Measurements from ENCODE around the gene PRSS48.
"Not testable (repeated sequence)": the region's sequence is repeated elsewhere in the genome, so short reads cannot be mapped to it uniquely, and the experiment has no call there.

Gene PRSS48, protein sequence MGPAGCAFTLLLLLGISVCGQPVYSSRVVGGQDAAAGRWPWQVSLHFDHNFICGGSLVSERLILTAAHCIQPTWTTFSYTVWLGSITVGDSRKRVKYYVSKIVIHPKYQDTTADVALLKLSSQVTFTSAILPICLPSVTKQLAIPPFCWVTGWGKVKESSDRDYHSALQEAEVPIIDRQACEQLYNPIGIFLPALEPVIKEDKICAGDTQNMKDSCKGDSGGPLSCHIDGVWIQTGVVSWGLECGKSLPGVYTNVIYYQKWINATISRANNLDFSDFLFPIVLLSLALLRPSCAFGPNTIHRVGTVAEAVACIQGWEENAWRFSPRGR

DNA sequence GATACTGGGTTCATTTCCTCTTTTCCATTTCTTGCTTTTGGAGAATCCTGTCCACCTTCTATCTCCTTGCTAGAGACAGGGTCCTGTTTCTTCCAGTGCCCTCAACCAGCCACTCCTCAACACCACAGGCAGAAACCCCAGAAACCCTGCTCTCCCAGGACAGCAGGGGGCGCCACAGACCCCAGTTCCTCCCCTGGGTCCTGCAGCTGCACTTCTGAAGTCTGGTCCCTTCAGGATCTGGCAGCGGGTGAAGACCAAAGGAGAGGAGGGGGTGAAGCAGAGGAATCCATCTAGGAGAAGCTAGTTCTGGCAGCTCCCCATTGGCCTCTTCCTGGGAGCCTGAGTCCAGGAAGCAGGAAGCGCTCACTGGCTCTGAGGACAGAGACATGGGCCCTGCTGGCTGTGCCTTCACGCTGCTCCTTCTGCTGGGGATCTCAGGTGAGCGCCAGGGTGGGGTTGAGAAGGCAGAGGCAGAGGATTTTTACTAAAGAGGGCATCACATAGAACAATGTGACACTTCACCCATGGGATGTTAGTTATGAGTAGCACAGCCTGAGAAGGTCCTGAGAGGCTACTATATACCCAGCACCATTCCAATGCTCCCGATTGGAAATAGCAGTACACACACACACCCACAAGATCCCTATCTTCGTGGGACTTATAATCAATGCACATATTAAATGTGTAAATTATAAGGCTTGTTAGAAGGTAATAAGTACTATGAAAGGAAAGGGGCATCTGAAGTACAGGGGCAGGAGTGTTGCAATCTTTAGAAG lies at the start of gene PRSS48:
PRSS48 (plus strand) TSS at position 375 of the 776 bp plus-strand sequence; CDS start at position 387, 12 bp downstream.
- peak; percentile 33 for DNase-seq

DNA sequence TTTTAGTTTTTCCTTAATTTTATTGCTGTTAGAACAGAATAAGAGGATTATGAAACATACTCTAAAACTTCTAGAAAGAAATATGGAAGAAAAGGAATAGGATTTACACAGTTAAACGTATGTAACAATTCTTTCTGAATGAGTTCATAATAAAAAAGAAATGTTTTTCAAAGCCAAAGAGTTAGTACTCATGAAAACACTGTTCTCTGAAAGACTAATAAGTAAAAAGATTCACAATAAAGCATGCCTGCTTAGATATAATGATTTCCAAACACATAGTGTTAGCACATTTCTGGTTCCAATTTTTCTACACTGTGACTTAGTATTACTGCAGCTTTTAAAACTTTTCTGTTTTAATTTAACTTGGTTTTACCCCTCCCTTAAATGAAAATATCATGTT lies 49.8 kb upstream of the PRSS48 start:
- DNase-seq, result no peak

DNA sequence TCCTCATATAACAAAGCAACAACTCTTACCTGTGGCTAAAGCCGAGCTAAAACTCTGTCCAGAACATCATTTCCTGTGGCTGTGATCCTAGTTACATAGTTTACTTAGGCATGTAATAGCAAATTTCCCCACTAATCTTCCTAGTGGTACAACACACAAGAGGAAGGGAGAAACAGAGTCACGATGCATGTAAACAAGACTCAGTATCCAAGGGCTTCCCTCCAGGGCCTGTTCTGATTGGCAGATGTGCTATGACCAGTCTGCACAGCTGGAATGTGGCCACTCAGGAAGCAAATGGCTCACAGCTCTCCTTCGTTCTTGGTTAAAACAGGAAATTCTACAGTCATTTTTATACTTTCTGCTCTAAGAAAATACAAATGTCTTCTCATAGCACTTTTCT lies 49.2 kb upstream of the PRSS48 start:
- no peak for DNase-seq

DNA sequence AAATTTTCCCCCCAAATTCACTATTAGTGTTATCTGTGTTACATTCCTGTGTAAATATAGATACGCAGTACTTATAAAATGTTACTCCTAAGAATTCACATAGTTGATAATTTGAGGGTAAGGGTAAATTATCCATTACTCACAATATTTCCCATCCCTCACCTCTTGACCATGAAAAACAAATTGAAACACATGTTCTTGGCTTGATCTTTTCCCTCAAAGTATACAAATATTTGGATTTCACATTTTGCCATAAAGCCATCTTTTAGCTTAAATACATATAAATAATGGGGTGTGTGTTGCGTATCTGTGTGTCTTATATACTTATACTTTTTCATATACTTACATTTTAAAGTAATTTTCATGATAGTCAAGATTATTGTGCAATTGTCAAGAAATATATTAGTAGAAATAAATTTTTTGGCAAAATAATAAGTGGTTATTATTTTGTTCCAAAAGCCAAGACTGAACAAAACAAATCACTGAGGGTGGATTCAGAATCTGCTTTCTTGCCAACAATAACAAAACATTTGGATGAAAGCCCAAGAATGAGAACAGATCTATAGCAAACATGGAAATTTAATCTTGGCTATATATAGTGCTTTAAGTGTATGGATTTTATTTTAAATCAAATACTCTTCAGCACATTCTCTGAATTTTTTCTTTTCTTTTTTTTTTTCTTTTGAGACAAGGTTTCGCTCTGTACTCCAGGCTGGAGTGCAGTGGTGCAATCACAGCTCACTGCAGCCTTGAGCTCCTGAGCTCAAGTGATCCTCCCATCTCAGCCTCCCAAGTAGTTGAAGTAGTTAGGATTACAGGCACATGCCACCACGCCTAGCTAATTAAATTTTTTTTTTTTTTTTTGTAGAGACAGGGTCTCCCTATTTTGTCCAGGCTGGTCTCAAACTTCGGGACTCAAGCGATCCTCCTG lies 48.5 kb upstream of the PRSS48 start:
- no peak for DNase-seq

DNA sequence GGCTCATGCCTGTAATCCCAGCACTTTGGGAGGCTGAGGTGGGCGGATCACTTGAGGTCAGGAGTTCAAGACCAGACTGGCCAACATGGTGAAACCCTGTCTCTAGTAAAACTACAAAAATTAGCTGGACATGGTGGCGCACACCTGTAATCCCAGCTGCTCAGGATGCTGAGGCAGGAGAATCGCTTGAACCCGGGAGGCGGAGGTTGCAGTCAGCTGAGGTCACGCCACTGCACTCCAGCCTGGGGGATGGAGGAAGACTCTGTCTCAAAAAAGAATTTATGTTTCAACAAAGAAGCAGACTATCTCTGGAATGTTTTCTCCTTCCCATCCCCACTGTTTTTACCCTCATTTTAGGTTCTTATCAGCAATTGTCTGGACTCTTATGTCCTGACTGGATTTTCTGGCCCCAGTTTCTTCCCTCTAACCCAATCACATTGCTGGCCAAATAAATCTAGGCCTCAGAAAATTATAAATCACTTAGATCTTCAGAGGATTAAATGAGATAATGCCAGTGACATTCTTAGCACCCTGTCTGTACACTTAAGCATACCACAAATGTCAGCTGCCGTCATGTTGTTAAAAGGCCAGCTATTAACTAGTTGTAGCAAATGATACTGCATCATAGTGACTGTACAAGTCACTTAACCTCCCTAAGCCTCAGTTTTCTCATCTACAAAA lies 44.9 kb upstream of the PRSS48 start:
- DNase-seq, result no peak

DNA sequence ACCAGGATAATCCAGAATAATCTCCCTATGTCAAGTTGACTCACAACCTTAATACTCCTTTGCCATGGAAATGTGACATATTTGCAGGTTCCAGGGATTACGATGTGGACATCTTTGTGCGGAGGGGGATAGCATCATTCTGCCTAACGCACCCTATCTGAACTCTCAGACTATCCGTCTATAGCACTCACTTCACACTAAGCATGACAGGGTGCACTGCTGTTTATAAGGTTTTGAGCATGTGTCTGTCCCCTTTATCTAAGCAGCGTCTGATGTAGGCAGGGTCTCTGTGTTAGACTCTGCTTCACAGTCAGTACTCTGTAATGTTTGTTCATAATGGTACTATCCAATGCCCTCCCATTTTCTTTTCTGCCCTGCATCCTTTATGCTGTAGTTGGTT lies 43.4 kb upstream of the PRSS48 start:
- DNase-seq, result no peak

DNA sequence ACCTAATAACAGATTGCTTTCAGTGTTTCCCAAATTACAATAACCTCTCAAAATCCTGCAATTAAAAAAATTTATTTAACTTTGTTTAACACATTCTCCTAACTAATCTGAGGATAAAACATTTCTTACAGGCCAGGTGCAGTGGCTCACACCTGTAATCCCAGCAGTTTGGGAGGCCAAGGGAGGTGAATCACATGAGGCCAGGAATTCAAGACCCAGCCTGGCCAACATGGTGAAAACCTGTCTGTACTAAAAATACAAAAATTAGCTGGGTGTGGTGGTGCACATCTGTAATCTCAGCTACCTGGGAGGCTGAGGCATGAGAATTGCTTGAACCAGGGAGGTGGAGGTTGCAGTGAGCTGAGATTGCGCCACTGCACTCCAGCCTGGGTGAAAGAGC lies 41.6 kb upstream of the PRSS48 start:
- DNase-seq, result not testable (repeated sequence)

DNA sequence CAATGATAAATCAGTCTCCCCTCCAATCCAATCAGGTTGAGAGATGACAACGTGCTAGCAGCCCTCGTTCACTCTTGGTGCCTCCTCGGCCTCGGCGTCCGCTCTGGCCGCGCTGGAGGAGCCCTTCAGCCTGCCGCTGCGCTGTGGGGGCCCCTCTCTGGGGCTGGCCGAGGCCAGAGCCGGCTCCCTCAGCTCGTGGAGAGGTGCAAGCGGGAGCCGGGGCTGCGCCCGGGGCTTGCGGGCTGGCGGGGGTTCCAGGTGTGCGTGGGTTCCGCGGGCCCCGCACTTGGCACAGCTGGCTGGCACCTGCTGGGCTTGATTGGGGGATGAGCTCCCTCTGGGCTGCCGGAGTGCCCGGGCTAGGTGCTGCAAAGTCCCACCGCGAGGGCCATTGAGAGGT lies 40.9 kb upstream of the PRSS48 start:
- DNase-seq, result no peak

DNA sequence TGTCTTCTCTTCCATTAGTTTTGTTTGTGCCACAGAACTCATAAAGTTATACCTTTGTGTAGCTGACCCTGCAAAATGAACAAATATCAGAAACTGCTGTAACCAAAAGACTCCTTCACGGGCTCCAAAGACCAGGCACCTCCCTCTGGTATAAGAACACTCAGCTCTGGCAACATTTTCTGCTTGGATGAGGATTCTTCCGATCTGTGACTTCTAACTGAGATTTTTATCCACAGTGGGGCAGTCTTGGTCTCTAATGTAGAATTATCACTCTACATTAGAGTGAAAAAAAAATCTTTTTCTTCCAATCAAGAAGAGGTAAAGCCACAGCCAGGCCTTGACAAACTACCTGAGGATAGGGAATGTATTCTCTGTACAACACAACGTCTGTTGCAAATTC lies 38.5 kb upstream of the PRSS48 start:
- DNase-seq, result no peak

DNA sequence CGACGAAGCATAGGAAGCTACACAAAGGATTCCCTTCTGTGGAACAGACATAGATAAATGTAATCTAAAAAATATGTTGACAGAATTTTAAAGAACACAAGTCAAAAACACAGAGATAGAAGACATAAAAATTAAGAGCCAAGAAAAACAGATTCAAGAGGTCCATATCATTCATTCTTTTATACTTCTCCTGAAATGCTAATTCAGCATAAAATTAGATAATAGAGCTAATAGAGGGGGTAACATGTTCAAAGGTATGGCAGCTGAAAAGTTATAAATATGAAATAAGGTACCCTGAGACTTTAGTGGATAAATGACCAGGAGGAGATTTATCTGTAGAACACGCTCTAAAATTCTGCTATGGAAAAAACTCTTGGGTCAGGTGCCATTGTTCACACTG lies 37.4 kb upstream of the PRSS48 start:
- DNase-seq, result no peak

DNA sequence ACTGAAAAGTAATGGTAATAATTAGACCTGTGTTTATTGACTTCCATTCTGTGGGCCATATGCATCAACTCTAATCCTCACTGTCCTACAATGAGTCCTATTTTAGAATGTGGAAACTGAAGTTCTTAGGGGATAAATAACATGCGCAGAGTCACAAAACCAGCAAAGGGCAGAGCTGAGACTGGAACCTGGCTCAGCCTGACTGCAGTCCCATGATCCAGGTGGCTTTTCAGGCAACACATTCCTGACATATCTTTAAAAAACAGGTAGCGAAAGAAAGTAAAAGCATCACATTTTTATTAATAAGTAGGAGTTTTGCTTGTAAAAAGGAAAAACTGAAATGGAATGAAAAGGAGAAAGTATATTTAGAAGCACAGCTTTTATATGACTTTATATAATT lies 34.7 kb upstream of the PRSS48 start:
- no peak for DNase-seq

DNA sequence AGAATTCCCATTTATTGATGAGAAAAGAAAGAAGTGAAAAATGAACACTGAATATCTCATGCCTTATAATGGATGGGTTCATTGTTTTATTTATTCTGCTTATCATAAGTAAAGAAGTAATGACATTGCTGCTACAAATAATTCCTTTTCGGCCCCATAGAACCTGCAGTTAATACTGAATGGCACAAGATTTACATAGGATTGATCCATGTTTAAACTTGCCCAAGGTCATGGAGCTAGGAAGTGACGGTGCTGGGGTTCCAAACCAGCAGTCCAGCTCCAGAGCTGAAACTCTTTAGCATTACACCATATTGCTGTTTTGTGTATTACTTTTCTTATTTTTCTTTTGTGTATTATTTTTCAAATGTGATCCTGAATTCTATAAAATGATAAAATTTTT lies 30.2 kb upstream of the PRSS48 start:
- no peak for DNase-seq

DNA sequence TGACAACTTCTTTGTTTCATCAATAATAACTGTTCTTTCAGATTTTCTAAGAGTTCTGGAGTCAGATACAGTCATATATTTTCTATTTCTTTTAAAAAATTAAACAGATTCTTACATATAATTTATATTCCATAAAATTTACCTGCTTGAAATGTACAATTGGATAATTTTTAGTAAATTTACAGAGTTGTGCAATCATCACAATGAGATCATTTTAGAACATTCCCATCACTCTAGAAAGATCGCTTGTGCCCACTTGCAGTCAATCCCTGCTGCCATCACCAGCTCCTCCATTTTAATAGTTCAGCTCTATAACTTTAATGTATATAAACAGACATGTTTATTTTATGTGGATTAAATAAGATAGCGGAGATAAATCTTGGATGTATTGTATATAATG lies 29.6 kb upstream of the PRSS48 start:
- DNase-seq, result no peak

DNA sequence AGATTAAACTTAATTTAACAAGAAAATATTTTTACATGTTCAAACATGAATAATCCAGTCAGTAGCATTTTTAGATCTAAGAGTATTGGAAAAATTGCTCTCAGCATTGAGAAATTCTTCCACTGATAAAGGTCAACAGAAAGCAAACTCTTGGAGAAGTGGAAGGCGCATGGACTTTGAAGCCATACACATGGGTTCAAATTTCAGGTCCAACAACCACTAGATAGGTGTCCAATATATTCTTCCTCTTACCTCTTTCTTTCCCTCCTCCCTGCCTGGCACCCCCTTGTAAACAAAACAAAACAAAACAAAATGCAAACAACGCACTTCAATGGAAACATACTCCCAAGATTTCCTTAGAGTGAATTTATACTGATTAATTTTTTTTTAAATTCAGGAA lies 28.4 kb upstream of the PRSS48 start:
- no peak for DNase-seq

DNA sequence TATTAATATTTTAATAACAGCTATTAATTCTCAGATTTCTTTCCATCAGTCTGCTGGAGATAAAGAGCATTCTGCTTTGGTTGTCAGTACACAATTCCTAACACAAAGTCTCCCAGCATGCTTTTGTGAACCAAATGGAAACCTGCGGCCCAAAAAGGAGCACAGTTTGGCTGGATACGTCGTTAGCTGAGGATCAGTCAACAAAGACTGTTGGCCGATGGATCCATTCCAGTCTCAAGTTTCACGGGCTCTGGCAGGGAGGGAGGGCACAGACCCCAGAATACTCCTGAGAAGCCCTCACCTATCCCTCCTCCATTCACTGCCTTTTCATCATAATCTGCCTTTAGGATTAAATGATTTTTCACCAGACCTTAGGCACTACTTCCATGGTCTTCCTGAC lies 26.3 kb upstream of the PRSS48 start:
- DNase-seq, result no peak

DNA sequence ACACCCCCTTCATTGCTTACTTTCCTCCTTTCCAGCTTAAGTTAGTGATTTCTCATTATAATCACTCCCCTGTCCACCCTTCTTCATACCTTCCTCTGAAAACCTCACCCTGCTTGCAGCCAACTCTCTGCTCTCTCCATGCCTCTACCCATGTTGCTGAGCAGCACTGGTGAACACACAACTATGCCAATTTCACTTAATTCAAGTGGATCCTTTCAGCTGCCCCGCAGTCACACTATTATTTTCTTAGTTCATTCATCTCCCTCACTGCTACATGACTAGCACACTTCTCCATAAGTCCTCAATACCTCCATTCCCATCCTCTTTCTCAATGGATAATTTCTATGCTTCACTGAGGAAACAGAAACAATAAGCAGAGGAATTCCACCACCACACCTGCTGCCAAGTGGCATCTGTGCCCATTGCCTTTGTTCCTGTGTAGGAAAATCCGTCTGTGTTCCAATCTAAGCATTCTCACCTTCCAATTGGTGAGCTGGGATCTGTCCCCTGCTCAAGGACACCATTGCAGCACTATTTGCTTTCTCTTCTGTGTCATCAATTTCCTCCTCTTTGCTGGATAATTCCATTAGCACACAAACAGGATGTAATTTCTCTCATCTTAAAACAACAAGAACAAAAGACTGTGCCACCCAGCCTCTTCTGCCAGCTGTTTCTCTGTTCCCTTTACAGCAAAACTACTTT lies 25.2 kb upstream of the PRSS48 start:
- DNase-seq, result no peak

DNA sequence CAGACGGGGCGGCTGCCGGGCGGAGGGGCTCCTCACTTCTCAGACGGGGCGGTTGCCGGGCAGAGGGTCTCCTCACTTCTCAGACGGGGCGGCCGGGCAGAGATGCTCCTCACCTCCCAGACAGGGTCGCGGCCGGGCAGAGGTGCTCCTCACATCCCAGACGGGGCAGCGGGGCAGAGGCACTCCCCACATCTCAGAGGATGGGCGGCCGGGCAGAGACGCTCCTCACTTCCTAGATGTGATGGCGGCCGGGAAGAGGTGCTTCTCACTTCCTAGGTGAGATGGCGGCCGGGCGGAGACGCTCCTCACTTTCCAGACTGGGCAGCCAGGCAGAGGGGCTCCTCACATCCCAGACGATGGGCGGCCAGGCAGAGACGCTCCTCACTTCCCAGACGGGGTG lies 21.7 kb upstream of the PRSS48 start:
- not testable (repeated sequence) for DNase-seq

DNA sequence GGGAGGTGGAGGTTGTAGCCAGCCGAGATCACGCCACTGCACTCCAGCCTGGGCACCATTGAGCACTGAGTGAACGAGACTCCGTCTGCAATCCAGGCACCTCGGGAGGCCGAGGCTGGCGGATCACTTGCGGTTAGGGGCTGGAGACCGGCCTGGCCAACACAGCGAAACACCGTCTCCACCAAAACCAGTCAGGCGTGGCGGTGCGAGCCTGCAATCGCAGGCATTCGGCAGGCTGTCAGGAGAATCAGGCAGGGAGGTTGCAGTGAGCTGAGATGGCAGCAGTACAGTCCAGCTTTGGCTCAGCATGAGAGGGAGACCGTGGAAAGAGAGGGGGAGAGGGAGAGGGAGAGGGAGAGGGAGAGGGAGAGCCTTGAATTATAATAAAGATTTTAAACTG lies 21.3 kb upstream of the PRSS48 start:
- DNase-seq, result not testable (repeated sequence)

DNA sequence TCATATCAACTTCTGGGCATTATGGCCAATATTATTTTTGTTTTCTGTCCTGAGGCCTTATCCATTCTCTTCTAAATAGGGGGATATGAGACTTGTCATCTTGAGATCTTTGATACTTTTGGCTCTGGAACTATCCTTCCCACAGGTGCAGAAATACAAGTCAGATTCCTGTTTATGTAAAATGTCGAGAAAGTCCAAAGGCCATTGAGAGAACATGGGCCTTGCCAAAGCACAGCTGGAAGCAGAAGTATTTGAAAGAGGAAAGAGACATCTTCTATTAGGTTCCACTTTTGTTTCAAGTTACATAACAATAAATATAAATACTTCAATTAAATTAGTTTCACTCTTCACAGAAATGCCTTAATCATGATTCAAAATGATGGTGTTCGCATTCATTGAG lies 20.8 kb upstream of the PRSS48 start:
- no peak for DNase-seq

DNA sequence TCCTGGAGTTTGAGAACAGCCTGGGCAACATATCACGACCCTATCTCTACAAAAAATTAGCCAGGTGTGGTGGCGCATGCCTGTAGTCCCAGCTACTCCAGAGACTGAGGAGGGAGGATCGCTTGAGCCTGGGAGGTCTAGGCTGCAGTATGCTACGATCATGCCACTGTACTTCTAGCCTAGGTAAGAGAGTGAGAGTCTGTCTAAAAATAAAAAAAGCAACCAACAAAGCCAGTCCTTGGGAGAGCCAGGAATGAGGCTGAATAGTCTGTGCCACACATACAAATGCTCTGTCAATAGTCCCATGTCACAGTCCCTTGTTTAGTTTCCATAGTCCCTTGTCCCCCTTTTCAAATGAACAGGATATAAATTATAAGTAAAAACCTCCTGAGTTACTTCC lies 19.3 kb upstream of the PRSS48 start:
- no peak for DNase-seq

DNA sequence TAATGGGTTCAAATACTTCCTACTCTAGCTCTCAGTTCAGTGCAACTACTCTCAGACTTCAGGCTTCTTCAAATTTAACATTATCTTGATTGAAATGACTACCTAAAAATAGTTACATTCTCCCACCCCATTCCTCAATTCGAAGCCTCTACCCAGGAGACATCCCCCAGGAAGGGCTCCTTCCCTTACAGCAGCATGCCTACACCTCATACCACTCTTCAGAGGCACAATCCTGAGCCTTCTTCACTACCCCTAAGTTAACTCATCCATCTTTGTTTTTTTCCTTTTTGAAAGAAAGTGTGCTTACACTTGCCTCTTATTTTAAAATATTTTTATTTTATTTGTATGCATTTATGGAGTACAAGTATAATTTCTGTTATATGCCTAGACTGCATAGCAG lies 17.2 kb upstream of the PRSS48 start:
- no peak for DNase-seq

DNA sequence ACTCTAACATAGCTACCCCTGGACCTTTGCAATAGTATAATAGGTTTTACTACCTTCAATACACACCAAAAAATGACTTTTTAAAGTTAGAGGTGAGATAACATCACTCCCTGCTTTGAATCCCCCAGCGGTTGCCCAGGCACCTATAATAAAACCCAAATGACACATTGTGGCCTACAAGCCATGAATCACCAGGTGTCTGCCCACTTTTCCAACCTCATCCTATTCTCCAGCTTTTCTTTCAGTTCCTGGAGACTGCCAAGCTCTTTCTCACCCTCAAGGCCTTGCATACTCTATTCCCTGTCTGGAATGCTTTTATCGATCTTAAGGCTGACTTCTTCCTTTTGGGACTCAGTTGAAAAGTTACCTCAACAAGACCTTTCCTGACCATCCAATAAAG lies 16.4 kb upstream of the PRSS48 start:
- DNase-seq, result no peak

All from 8988T (cell line).